ENCODE data around the gene MTFR1L. TPM values are rescaled to one million over a fixed set of nuclear protein-coding genes. Genes with fewer than 3 reads are reported as not detected.

Gene MTFR1L
- total RNA-seq, 6 experiments from 2014 or later = 30.8 to 48.9 (median 43.3) TPM

DNA sequence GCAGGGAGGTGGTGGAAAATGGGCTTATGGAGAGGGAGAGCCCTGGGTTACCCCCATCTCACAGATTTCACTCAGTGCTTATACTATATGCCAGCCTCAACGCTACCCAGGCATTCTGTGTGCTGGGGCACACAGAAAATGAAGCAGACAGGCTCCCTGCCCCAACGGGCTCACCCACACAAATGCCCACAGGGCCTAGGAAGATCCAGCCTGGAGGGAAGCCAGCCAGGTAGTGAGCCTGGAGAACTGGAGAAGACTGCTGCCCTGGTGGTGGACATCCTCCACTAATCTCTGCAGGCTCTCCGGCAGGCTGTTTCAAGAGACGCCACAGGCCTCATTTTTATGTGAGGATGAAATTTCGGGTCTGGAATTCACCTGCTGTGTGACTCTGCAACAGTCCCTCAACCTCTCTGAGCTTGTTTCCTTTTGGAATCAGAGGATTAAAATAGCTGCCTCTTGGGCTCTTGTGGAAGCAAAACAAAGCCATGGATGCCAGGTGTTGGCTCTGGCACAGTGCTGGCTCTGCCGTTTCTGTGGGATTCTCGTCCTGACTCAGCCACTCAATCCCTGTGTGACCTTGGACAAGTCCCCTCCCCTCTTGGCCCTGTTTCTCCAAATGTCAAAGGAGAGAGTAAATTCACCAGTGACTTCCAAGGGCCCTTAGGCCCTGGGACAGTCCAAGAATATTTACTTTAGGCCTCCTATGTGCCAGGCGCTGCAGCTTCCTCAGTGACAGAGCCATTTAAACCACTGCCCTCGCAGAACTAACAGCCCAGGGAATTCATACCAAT is 52.1 kb downstream of the MTFR1L start:
- ATAC-seq (peak in 3 of 4 donors; percentile 3 to 41 (median 13)), DNase-seq (peak in 2 of 3 donors; percentile 73 to 88)
- TF ChIP-seq CTCF (IDR thresholded peaks at IDR 0.05) (no peak), POLR2A (IDR thresholded peaks at IDR 0.05) (no peak)
- Histone ChIP-seq H3K27me3 (no peaks in the 10 kb centered on the region), H3K27ac (peak overlapping the region in 2 of 3 donors; percentile 65 to 84), H3K9me3 (no peaks in the 10 kb centered on the region), H3K4me1 (peaks cover 0 to 78% (median 31%) of the 10 kb centered on the region in 4 donors), H3K36me3 (no peaks in the 10 kb centered on the region), H3K4me3 (no peak overlapping the region)
- intact Hi-C loops (cut with DNase I) = no loop called here
- WGBS (ENCODE audit: insufficient coverage, low coverage, low lambda C conversion rate, missing lambda C conversion rate) = 31% methylated on average over 4 of the region's 9 CpGs

GRCh38 chr1:25872713-25873112 is 53.0 kb downstream of the MTFR1L start:
- TF ChIP-seq CTCF (IDR thresholded peaks at IDR 0.05) = no peak
- no peak for TF ChIP-seq POLR2A (IDR thresholded peaks at IDR 0.05)
- H3K36me3 ChIP-seq = no peaks in the 10 kb centered on the region
- DNase-seq (no peak), ATAC-seq (no peak)
- H3K27me3 ChIP-seq = no peaks in the 10 kb centered on the region
- intact Hi-C loops (cut with DNase I) = no loop called here
- H3K9me3 ChIP-seq = no peaks in the 10 kb centered on the region
- peaks cover 0 to 72% (median 29%) of the 10 kb centered on the region in 4 donors for H3K4me1 ChIP-seq
- 33% methylated on average over 2 of the region's 2 CpGs for WGBS (ENCODE audit: insufficient coverage, low coverage, low lambda C conversion rate, missing lambda C conversion rate)
- H3K27ac ChIP-seq = peak overlapping the region in 2 of 3 donors; percentile 65 to 84
- no peak overlapping the region for H3K4me3 ChIP-seq

DNA sequence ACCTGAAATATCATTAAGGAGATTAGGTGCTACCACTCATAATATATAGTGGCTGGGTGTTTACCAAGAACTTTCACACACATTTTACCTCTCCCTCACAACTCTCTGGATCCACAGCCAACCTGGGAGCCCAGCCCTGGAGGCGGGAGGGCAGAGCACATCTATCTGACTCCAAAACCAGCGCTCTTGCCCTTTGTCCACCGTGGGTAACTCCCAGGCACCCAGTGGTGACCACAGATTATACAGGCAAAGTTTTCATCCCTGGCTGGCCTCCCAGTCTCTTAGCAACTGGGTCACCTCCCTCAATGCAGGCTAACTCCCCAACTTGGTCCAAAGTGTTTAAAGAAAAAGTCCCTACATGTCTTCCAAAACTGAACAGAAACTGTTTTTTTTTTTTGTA is 53.4 kb downstream of the MTFR1L start:
- H3K27me3 ChIP-seq = no peaks in the 10 kb centered on the region
- peak in 3 of 4 donors; percentile 15 to 31 (median 20) for TF ChIP-seq CTCF (IDR thresholded peaks at IDR 0.05)
- no peak for TF ChIP-seq POLR2A (IDR thresholded peaks at IDR 0.05)
- peak overlapping the region in 2 of 3 donors; percentile 65 to 84 for H3K27ac ChIP-seq
- intact Hi-C loops (cut with DNase I) = no loop called here
- H3K9me3 ChIP-seq = no peaks in the 10 kb centered on the region
- peaks cover 0 to 68% (median 27%) of the 10 kb centered on the region in 4 donors for H3K4me1 ChIP-seq
- H3K36me3 ChIP-seq = no peaks in the 10 kb centered on the region
- 17% methylated on average over 2 of the region's 3 CpGs for WGBS (ENCODE audit: insufficient coverage, low coverage, low lambda C conversion rate, missing lambda C conversion rate)
- H3K4me3 ChIP-seq = no peak overlapping the region
- ATAC-seq = peak; percentile 77 to 89 (median 80)
- DNase-seq = peak; percentile 83 to 98 (median 95)

DNA sequence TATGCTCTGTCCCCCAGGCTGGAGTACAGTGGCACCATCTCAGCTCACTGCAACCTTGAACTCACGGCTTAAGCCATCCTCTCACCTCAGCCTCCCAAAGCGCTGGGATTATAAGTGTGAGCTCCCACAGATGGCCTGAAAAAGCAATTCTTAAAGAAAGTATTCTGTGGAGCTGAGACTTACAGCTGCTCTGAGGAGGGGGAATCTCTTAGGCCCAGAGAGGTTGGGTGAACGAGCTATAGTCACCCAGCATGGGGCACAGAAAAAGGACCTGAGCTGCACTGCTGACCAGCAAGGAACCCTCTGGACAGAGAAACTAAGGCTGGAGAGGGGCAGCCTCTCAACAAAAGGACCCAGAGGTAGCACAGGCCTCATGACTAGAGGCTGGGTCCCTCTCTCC is 54.5 kb downstream of the MTFR1L start:
- H3K9me3 ChIP-seq = no peaks in the 10 kb centered on the region
- peaks cover 0 to 60% (median 25%) of the 10 kb centered on the region in 4 donors for H3K4me1 ChIP-seq
- H3K27ac ChIP-seq = no peak overlapping the region
- no peaks in the 10 kb centered on the region for H3K36me3 ChIP-seq
- no peak overlapping the region for H3K4me3 ChIP-seq
- no peak for TF ChIP-seq CTCF (IDR thresholded peaks at IDR 0.05)
- TF ChIP-seq POLR2A (IDR thresholded peaks at IDR 0.05) = no peak
- DNase-seq = no peak
- ATAC-seq = no peak
- intact Hi-C loops (cut with DNase I) = no loop called here
- H3K27me3 ChIP-seq = no peaks in the 10 kb centered on the region
- WGBS (ENCODE audit: insufficient coverage, low coverage, low lambda C conversion rate, missing lambda C conversion rate) = 91% methylated on average over 3 of the region's 3 CpGs
